KMS-11 (cell line): ENCODE results near the gene OSBPL5.

Source experiments
- H2AFZ ChIP-seq: fragments of 200-600 bp; sonication (generic); 2 replicates; pipeline ENCODE4 v1.6.1; 2016; ENCODE audit warnings: antibody characterized with exemption, mixed run types, low read depth
- H3K27ac ChIP-seq: fragments of 200-600 bp; sonication (generic); 2 replicates; pipeline ENCODE4 v1.6.1; 2016; ENCODE audit warnings: mild to moderate bottlenecking, mixed run types
- H3K27me3 ChIP-seq: fragments of 200-600 bp; sonication (generic); 2 replicates; pipeline ENCODE4 v1.6.1; 2017; ENCODE audit warnings: mild to moderate bottlenecking, low read depth, mixed run types, moderate library complexity; ENCODE audit not compliant: insufficient read depth
- H3K36me3 ChIP-seq: fragments of 200-600 bp; sonication (generic); 2 replicates; pipeline ENCODE4 v1.6.1; 2017; ENCODE audit warnings: mild to moderate bottlenecking, mixed run types; ENCODE audit not compliant: insufficient read depth
- H3K4me1 ChIP-seq: fragments of 200-600 bp; sonication (generic); 2 replicates; pipeline ENCODE4 v1.6.1; 2016; ENCODE audit warnings: mild to moderate bottlenecking, low read depth, mixed run types; ENCODE audit not compliant: poor library complexity, severe bottlenecking
- H3K4me2 ChIP-seq: fragments of 200-600 bp; sonication (generic); 2 replicates; pipeline ENCODE4 v1.7.0; 2016; ENCODE audit warnings: mild to moderate bottlenecking, mixed run types
- H3K4me3 ChIP-seq: fragments of 200-600 bp; sonication (generic); IDR thresholded peaks from 2 replicates; pipeline ENCODE4 v1.6.1; 2017; ENCODE audit warnings: low read depth, low read length, mixed read lengths; ENCODE audit not compliant: insufficient read depth
- H3K79me2 ChIP-seq: fragments of 200-600 bp; sonication (generic); 2 replicates; pipeline ENCODE4 v1.6.1; 2016; ENCODE audit warnings: low read depth, mixed run types; ENCODE audit not compliant: insufficient read depth
- H3K9ac ChIP-seq: fragments of 200-600 bp; sonication (generic); 2 replicates; pipeline ENCODE4 v1.6.1; 2016; ENCODE audit warnings: mild to moderate bottlenecking, mixed run types
- H4K20me1 ChIP-seq: fragments of 200-600 bp; sonication (generic); 2 replicates; pipeline ENCODE4 v1.6.1; 2016; ENCODE audit warnings: mild to moderate bottlenecking, mixed run types; ENCODE audit not compliant: insufficient read depth
- TF ChIP-seq, protein P1 (sequence below): fragments of 200-600 bp; sonication (generic); conservative IDR thresholded peaks from 2 replicates; pipeline ENCODE4 v1.6.1; 2017; ENCODE audit warnings: low read depth, mild to moderate bottlenecking, antibody characterized with exemption, low read length, moderate library complexity, mixed read lengths

OSBPL5 gene

DNA sequence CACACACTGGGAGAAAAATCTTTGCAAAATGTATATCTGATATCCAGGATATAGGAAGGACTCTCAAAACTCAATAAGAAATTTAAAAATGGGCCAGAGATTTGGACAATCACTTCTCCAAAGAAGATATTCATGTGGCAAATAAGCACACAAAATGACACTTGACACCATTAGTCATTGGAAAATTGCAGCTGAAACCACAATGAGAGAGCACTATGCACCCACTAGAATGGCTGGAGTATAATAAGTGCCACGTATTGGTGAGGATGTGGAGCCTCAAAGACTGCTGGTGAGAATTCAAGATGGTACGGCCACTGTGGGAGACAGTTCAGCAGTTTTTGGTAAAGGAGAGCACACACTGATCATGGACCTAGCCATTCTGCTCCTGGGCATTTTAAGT lies 12.8 kb upstream of the OSBPL5 start:
- Histone ChIP-seq H2AFZ (no peak overlapping the region), H3K36me3 (no peaks in the 10 kb centered on the region), H3K4me3 (no peak overlapping the region), H3K27me3 (no peaks in the 10 kb centered on the region; the same call in 1 of the 2 replicates), H3K4me2 (no peak overlapping the region), H3K4me1 (no peaks in the 10 kb centered on the region), H3K79me2 (no peaks in the 10 kb centered on the region), H4K20me1 (no peaks in the 10 kb centered on the region), H3K9ac (no peak overlapping the region), H3K27ac (no peak overlapping the region)
- TF ChIP-seq, protein P1, sequence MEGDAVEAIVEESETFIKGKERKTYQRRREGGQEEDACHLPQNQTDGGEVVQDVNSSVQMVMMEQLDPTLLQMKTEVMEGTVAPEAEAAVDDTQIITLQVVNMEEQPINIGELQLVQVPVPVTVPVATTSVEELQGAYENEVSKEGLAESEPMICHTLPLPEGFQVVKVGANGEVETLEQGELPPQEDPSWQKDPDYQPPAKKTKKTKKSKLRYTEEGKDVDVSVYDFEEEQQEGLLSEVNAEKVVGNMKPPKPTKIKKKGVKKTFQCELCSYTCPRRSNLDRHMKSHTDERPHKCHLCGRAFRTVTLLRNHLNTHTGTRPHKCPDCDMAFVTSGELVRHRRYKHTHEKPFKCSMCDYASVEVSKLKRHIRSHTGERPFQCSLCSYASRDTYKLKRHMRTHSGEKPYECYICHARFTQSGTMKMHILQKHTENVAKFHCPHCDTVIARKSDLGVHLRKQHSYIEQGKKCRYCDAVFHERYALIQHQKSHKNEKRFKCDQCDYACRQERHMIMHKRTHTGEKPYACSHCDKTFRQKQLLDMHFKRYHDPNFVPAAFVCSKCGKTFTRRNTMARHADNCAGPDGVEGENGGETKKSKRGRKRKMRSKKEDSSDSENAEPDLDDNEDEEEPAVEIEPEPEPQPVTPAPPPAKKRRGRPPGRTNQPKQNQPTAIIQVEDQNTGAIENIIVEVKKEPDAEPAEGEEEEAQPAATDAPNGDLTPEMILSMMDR: no peak

DNA sequence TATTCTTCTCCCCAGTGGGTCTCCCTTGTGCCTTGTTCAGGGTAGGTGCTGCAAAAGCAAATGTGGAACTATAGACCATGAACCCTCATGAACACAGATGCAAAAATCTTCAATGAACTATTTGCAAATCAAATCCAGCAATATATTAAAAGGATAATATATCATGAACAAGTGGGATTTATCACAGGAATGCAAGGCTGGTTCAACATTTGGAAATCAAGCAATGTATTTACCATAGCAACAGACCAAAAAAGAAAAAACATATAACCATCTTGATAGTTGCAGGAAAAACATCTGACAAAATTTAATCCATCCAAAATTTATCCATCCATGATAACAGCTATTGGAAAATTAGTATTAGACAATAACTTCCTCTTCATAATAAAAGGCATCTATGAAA lies 11.4 kb upstream of the OSBPL5 start:
- Histone ChIP-seq H3K79me2 (no peaks in the 10 kb centered on the region), H4K20me1 (no peaks in the 10 kb centered on the region)
- TF ChIP-seq, protein P1: no peak

DNA sequence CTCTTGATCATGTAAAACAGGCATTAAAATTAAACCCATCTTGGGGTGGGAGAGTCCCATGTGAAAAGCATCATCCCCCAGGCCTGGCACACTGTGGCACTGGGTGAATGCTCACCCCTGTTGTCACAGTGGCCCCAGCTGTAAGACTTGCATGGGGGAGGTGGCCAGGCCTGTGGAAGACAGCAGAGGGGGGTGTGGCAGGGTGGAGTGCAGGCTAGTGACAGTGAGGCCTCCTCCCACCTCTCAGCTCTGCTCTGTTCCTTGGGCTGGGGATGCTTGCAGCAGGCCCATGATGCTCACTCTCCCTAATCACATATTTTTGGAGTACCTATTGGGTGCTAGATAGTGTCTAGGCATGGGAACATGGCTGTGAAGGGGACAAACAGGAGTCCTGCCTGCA lies 10.1 kb upstream of the OSBPL5 start:
- Histone ChIP-seq H2AFZ (no peak overlapping the region), H3K79me2 (no peaks in the 10 kb centered on the region), H3K4me3 (no peak overlapping the region), H4K20me1 (no peaks in the 10 kb centered on the region), H3K27me3 (peaks cover 13% of the 10 kb centered on the region; the same call in 1 of the 2 replicates), H3K36me3 (no peaks in the 10 kb centered on the region), H3K9ac (no peak overlapping the region), H3K4me2 (no peak overlapping the region), H3K27ac (no peak overlapping the region), H3K4me1 (no peaks in the 10 kb centered on the region)
- TF ChIP-seq, protein P1: no peak

More for the DNA sequence above, 11.4 kb upstream of the OSBPL5 start:
- H3K27ac ChIP-seq: no peak overlapping the region
- H3K4me2 ChIP-seq: no peak overlapping the region
- no peaks in the 10 kb centered on the region for H3K4me1 ChIP-seq
- H3K4me3 ChIP-seq: no peak overlapping the region
- H3K36me3 ChIP-seq: no peaks in the 10 kb centered on the region
- no peak overlapping the region for H2AFZ ChIP-seq
- H3K9ac ChIP-seq: no peak overlapping the region
- peaks cover 2% of the 10 kb centered on the region; the same call in 1 of the 2 replicates for H3K27me3 ChIP-seq

DNA sequence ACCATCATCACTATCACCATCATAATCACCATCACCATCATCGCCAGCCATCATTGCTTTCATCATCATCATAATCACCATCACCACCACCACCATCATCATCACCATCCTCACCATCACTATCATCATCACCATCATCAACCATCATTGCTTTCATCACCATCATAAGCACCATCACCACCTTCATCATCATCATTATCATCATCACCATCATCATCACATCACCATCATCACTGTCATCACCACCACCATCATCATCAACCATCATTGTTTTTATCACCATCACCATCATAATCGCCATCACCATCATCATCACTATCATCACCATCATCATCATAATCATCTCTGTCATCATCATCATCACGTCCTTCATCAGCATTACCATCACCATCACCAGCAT lies 9.3 kb upstream of the OSBPL5 start:
- H3K79me2 ChIP-seq: no peaks in the 10 kb centered on the region
- no peaks in the 10 kb centered on the region for H3K36me3 ChIP-seq
- H4K20me1 ChIP-seq: no peaks in the 10 kb centered on the region
- no peak overlapping the region for H2AFZ ChIP-seq
- TF ChIP-seq, protein P1: no peak
- peaks cover 19% of the 10 kb centered on the region; the same call in 1 of the 2 replicates for H3K27me3 ChIP-seq
- no peak overlapping the region for H3K4me2 ChIP-seq
- H3K9ac ChIP-seq: no peak overlapping the region
- no peak overlapping the region for H3K27ac ChIP-seq
- H3K4me1 ChIP-seq: no peaks in the 10 kb centered on the region
- H3K4me3 ChIP-seq: no peak overlapping the region
